Activated T-helper 2 cell treated with anti-CD3 and anti-CD28 coated beads, Interferon-gamma antibody, Interleukin-2, Interleukin-4, amounts not matched to agents 10 μg/mL and 5 μg/mL and 100 μg/mL, durations not matched to agents 14 hours and 24 hours and 36 hours (primary cell): ENCODE results near the gene GPR135. TPM values are rescaled to one million over a fixed set of nuclear protein-coding genes. Genes with fewer than 3 reads are reported as not detected.
"Not testable (repeated sequence)": the region's sequence is repeated elsewhere in the genome, so short reads cannot be mapped to it uniquely, and the experiment has no call there.

Experiments used
- DNase-seq: peaks from one replicate; pipeline ENCODE4 v3.0.0; 2021; ENCODE audit warnings: low spot score
- H3K27ac Mint-ChIP-seq: one replicate; pipeline ENCODE4 v1.8.0; 2021; ENCODE audit warnings: mixed read lengths
- H3K27me3 Mint-ChIP-seq: one replicate; pipeline ENCODE4 v1.8.0; 2021; ENCODE audit warnings: low read depth, mixed read lengths
- H3K36me3 Mint-ChIP-seq: one replicate; pipeline ENCODE4 v1.8.0; 2021; ENCODE audit warnings: low read depth, mixed read lengths
- H3K4me1 Mint-ChIP-seq: one replicate; pipeline ENCODE4 v1.8.0; 2021; ENCODE audit warnings: low read depth, mixed read lengths
- H3K4me3 Mint-ChIP-seq: one replicate; pipeline ENCODE4 v1.8.0; 2021; ENCODE audit warnings: low read depth, mild to moderate bottlenecking, moderate library complexity, mixed read lengths
- H3K9me3 Mint-ChIP-seq: one replicate; pipeline ENCODE4 v1.8.0; 2021; ENCODE audit warnings: mixed read lengths
- intact Hi-C: fragments of 100-400 bp; cut with micrococcal nuclease; formaldehyde crosslinking; loops from one replicate; pipeline ENCODE4 v1.15.1; 2023
- total RNA-seq: library from RNA; stranded (reverse); gene quantifications from 2 replicates; pipeline ENCODE4 v1.2.3, GENCODE V29; 2022

The GPR135 gene
- total RNA-seq, 1 donor from 2014 or later, result 1.6 TPM

- H3K4me1 Mint-ChIP-seq, result peaks cover 6% of the 10 kb centered on the region
- H3K27me3 Mint-ChIP-seq, result peaks cover 3% of the 10 kb centered on the region
- intact Hi-C loops, result loop anchor here (1.0 to 10.0 kb wide), 3 partner anchors 20 to 701 kb away; partner anchors contain the start of genes DHRS7, JKAMP and L3HYPDH
- peak overlapping the region; percentile 84 for H3K4me3 Mint-ChIP-seq
- no peak overlapping the region for H3K27ac Mint-ChIP-seq
- DNase-seq, result no peak
- H3K9me3 Mint-ChIP-seq, result no peaks in the 10 kb centered on the region
- H3K36me3 Mint-ChIP-seq, result peaks cover 8% of the 10 kb centered on the region
Measured at GRCh38 chr14:59463787-59464485, 1.2 kb downstream of the GPR135 start.

- DNase-seq, result no peak
- Mint-ChIP-seq H3K27ac (no peak overlapping the region), H3K9me3 (no peaks in the 10 kb centered on the region), H3K36me3 (peaks cover 13% of the 10 kb centered on the region), H3K4me1 (peaks cover 6% of the 10 kb centered on the region), H3K4me3 (no peak overlapping the region), H3K27me3 (peaks cover 3% of the 10 kb centered on the region)
- intact Hi-C loops, result loop anchor here (10.0 kb wide), 2 partner anchors 437 to 703 kb away; partner anchors contain the start of gene DHRS7
Measured at GRCh38 chr14:59461891-59462290, 3.3 kb downstream of the GPR135 start.

- Mint-ChIP-seq H3K4me3 (no peak overlapping the region), H3K4me1 (peaks cover 3% of the 10 kb centered on the region), H3K9me3 (no peaks in the 10 kb centered on the region), H3K27ac (no peak overlapping the region), H3K27me3 (peaks cover under 1% of the 10 kb centered on the region), H3K36me3 (peaks cover 20% of the 10 kb centered on the region)
- no peak for DNase-seq
- intact Hi-C loops, result loop anchor here (10.0 kb wide), 2 partner anchors 436 to 704 kb away; partner anchors contain the start of gene DHRS7
Measured at GRCh38 chr14:59460378-59460777, 4.8 kb downstream of the GPR135 start.

GRCh38 chr14:59458486-59458885 lies 6.7 kb downstream of the GPR135 start:
- intact Hi-C loops, result no loop called here
- Mint-ChIP-seq H3K4me1 (no peaks in the 10 kb centered on the region), H3K9me3 (no peaks in the 10 kb centered on the region), H3K27ac (no peak overlapping the region), H3K4me3 (no peak overlapping the region), H3K27me3 (no peaks in the 10 kb centered on the region), H3K36me3 (peaks cover 18% of the 10 kb centered on the region)
- no peak for DNase-seq

GRCh38 chr14:59455411-59455810 lies 9.8 kb downstream of the GPR135 start:
- Mint-ChIP-seq H3K9me3 (no peaks in the 10 kb centered on the region), H3K27me3 (no peaks in the 10 kb centered on the region), H3K4me3 (no peak overlapping the region), H3K4me1 (no peaks in the 10 kb centered on the region), H3K27ac (no peak overlapping the region), H3K36me3 (peaks cover 15% of the 10 kb centered on the region)
- intact Hi-C loops, result no loop called here
- DNase-seq, result no peak

- no peaks in the 10 kb centered on the region for H3K4me1 Mint-ChIP-seq
- H3K27ac Mint-ChIP-seq, result no peak overlapping the region
- peaks cover 12% of the 10 kb centered on the region for H3K36me3 Mint-ChIP-seq
- H3K27me3 Mint-ChIP-seq, result no peaks in the 10 kb centered on the region
- no peak for DNase-seq
- H3K9me3 Mint-ChIP-seq, result no peaks in the 10 kb centered on the region
- no peak overlapping the region for H3K4me3 Mint-ChIP-seq
- intact Hi-C loops, result no loop called here
Measured at GRCh38 chr14:59454139-59454538, 11.0 kb downstream of the GPR135 start.

GRCh38 chr14:59451849-59452248 lies 13.3 kb downstream of the GPR135 start:
- Mint-ChIP-seq H3K36me3 (peaks cover 6% of the 10 kb centered on the region), H3K27ac (no peak overlapping the region), H3K4me1 (no peaks in the 10 kb centered on the region), H3K27me3 (no peaks in the 10 kb centered on the region), H3K9me3 (no peaks in the 10 kb centered on the region), H3K4me3 (no peak overlapping the region)
- intact Hi-C loops, result no loop called here
- DNase-seq, result no peak

- intact Hi-C loops, result no loop called here
- no peaks in the 10 kb centered on the region for H3K27me3 Mint-ChIP-seq
- no peak overlapping the region for H3K4me3 Mint-ChIP-seq
- H3K9me3 Mint-ChIP-seq, result no peaks in the 10 kb centered on the region
- H3K4me1 Mint-ChIP-seq, result no peaks in the 10 kb centered on the region
- DNase-seq, result no peak
- peaks cover 2% of the 10 kb centered on the region for H3K36me3 Mint-ChIP-seq
- no peak overlapping the region for H3K27ac Mint-ChIP-seq
Measured at GRCh38 chr14:59450716-59451115, 14.5 kb downstream of the GPR135 start.

- intact Hi-C loops, result not testable (repeated sequence)
Measured at GRCh38 chr14:59448673-59449072, 16.5 kb downstream of the GPR135 start.

GRCh38 chr14:59439256-59439965 lies 25.8 kb downstream of the GPR135 start:
- Mint-ChIP-seq H3K36me3 (no peaks in the 10 kb centered on the region), H3K9me3 (no peaks in the 10 kb centered on the region), H3K4me3 (no peak overlapping the region), H3K4me1 (no peaks in the 10 kb centered on the region), H3K27ac (no peak overlapping the region), H3K27me3 (peaks cover 2% of the 10 kb centered on the region)
- DNase-seq, result no peak
- intact Hi-C loops, result no loop called here

More at GRCh38 chr14:59448673-59449072, 16.5 kb downstream of the GPR135 start:
- not testable (repeated sequence) for H3K4me3 Mint-ChIP-seq, H3K27me3 Mint-ChIP-seq, H3K4me1 Mint-ChIP-seq, DNase-seq, H3K36me3 Mint-ChIP-seq, H3K27ac Mint-ChIP-seq, H3K9me3 Mint-ChIP-seq

- Mint-ChIP-seq H3K9me3 (no peaks in the 10 kb centered on the region), H3K4me1 (no peaks in the 10 kb centered on the region), H3K27me3 (peaks cover 2% of the 10 kb centered on the region), H3K27ac (no peak overlapping the region), H3K4me3 (no peak overlapping the region), H3K36me3 (no peaks in the 10 kb centered on the region)
- intact Hi-C loops, result no loop called here
- no peak for DNase-seq
Measured at GRCh38 chr14:59438195-59438647, 27.0 kb downstream of the GPR135 start.

- Mint-ChIP-seq H3K9me3 (no peaks in the 10 kb centered on the region), H3K4me3 (no peak overlapping the region), H3K27ac (no peak overlapping the region), H3K4me1 (no peaks in the 10 kb centered on the region), H3K36me3 (no peaks in the 10 kb centered on the region), H3K27me3 (no peaks in the 10 kb centered on the region)
- intact Hi-C loops, result no loop called here
- no peak for DNase-seq
Measured at GRCh38 chr14:59435987-59436386, 29.2 kb downstream of the GPR135 start.

- Mint-ChIP-seq H3K36me3 (no peaks in the 10 kb centered on the region), H3K27me3 (no peaks in the 10 kb centered on the region), H3K4me3 (no peak overlapping the region), H3K9me3 (no peaks in the 10 kb centered on the region), H3K4me1 (no peaks in the 10 kb centered on the region), H3K27ac (no peak overlapping the region)
- intact Hi-C loops, result no loop called here
- no peak for DNase-seq
Measured at GRCh38 chr14:59435101-59435500, 30.1 kb downstream of the GPR135 start.
